GM21529 (cell line): ENCODE results near the gene MISP3.

Experiments used
- ATAC-seq: cut with Tn5 transposase; IDR thresholded peaks from one replicate; pipeline ENCODE4 v1.9.1; 2021; ENCODE audit not compliant: unreplicated experiment

The MISP3 gene

DNA sequence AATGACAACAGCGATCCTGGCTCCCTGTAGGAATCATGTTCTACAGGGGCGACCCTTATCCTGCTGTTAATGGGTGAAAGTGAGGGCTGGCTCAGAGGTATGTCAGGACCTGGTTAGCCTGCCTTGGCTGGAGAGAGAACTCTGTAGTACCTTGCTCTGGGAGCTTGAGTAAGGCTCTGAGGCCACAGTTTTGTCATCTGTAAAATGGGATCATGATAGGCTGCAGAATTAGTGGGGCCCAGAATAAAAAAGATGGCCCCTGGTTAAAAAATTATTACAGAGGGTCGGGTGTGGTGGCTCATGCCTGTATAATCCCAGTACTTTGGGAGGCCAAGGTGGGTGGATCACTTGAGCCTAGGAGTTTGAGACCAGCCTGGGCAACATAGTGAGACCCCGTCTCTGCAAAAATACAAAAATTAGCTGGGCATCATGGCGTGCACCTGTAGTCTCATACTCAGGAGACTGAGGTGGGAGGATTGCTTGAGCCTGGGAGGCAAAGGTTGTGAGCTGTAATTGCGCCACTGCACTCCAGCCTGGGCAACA is 28.5 kb downstream of the MISP3 start:
- no peak for ATAC-seq

DNA sequence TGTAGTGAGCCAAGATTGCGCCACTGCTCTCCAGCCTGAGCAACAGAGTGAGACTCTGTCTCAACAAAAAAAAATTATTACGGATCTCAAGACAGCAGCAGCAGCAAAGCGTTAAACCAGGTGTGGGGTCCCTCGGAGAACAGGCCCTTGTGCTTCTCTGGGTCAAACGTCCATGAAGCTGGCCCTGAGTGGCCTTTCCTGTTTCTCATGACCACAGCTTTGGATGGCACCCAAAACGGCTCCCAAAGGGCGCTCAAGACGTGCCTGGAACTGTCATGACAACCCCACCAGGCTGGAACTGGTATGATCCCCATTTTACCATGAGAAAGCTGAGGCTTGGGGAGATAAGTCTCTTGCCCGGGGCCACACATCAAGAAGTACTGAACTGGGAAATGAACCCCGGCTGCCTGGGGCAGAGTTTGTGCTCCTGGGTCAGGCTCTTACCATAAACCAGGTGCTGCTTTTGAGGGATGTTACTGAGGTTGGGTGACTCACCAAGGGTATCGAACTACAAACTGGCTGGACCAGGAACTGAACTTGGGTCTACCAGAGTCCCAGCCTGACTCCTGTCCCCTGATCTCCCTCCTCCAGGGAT is 29.6 kb downstream of the MISP3 start:
- ATAC-seq, result no peak

DNA sequence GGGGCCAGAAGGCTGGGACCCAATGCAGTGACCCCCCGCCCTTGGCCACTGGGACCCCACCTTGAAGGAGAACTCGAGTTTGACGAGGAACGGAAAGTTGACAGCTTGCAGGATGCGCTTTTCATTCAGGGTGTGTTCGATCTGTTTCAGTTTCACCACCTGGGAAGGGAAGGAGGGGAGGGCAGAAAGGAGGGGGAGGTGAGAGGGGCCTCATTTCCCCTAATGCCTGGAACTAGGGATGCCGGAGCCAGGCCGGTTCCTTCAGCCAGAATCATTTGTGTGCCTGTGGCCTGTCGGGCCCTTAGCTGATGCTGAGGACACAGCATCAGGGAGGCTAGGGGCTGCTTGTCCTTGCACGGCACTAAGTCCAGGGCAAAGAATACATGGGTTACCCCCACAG is 30.2 kb downstream of the MISP3 start:
- no peak for ATAC-seq

DNA sequence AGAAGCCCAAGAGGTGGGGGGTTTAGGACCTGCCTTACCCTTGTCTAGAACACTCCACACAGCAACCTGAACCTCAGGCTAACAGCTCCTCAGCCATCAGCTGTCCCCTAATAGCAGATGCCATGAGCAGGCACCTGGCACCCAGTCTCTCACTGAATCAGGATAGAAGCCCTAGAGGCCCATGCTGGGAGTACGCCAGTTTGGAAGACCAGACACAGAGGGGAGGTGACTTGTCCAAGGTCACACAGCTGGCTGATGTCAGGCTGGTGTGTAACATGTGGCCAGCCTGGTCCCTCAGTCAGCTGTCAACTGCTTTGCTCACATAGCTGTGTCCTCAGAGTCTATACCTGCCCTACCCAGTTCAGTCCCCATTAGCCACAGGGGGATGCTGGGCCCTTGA is 30.7 kb downstream of the MISP3 start:
- no peak for ATAC-seq

DNA sequence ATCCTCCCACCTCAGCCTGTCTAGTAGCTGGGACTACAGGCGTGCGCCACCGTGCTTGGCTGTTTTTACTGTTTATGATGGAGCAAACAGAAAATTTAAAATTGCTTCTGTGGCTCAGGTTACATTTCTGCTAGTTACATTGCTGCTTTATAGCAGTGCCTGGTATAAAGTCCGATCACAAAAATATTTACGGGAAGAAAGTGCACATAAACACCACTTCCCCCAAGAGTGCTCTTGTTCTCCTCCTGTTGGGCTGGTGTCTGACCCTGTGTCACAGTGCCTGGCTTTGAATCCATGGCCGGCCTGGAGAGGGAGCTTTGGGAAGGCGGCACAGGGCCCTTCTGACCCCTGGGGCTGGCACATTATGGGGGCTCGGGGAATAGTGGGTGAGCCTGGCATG is 33.1 kb downstream of the MISP3 start:
- no peak for ATAC-seq

DNA sequence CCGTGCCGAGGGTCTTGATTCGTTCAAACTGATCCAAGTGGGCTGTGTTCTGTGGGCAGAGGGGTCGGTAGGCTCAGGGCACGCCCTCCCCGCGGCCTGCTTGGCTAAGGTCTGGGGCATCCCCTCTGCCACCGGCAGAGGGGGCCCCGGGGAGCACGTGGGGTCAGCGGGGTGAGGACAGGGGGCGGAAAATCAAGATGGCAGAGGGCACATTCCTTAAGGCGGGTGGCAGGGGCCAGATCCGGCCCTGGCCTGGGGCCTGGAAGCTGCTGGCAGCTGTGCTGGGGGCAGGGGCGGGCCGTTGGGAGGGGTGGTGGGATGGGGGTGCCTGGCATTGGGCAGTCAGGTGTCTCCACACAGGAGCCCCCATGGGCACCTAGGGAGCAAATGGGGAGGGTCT is 34.3 kb downstream of the MISP3 start:
- ATAC-seq, result no peak

DNA sequence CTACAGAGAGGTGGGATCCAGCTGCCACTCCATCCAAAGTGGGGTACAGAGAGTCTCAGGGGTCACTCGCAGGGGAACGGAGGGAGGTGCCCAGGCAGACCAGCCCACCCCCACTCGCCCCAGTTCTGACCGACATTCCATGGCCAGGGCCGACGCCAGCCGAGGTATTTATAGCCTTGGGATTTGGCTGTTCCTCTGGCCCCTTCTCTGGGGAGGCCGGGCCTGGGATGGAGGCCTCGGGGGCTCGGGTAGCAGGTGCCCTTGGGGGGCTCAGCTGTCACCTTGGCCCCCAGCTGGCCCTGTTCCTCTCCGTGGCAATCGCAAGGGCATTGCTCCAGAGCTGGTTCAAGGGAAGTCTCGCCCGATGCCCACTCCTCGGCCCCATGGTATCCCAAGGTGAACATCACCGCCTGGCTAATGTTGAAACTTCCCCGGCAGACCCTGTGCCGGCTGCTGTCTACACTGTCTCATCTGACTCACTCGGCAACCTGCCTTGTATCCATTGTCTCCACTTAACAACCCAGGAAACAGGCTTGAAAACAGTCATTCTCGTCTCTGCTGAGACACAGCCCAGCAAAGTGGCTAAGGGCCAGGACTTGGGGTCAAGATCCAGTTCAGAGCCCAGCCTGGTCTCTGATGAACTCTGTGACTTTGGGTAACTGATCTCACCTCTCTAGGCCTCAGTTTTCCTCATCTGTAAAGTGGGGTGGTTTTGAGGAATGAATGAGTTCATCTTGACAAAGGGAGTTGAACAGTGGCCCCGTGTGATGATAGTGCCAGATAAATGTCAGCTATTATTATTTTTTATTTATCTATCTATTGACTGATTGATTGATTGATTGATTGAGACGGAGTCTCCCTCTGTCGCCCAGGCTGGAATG is 35.2 kb downstream of the MISP3 start:
- no peak for ATAC-seq

DNA sequence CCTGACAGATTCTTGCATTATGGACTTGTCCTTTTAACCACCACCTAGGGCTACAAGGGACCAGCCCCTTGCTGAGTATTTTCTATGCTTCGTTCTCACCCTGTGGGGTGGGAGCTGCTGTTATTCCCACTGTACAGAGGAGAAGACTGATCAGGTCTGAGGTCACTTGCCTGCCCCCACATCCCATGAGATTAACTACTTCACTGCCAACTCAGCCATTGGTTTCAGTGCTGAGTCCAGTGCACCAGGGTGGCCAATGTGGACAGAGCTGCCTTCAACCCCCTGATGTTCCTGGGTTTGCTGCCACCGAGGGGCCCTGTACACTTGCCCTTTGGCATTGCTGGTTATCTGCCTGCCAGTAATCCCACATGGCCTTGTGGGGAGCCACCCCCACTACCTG is 38.1 kb downstream of the MISP3 start:
- ATAC-seq, result no peak

DNA sequence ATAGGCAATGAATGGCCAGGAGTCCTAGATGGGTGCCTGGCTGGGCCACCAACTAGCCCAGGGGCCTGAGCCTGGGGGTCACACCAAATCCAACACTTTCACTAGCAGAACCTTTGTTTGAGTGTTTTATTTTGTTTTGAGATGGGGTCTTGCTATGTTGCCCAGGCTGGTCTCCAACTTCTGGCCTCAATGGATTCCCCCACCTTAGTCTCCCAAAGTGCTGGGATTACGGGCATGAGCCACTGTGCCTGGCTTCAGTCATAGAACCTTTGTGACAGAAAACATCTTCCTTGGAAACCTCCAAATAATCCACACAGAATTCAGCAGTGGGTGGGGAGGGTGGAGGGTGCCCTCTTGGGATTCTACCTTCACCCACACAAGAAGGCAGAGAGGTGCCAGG is 38.9 kb downstream of the MISP3 start:
- no peak for ATAC-seq

DNA sequence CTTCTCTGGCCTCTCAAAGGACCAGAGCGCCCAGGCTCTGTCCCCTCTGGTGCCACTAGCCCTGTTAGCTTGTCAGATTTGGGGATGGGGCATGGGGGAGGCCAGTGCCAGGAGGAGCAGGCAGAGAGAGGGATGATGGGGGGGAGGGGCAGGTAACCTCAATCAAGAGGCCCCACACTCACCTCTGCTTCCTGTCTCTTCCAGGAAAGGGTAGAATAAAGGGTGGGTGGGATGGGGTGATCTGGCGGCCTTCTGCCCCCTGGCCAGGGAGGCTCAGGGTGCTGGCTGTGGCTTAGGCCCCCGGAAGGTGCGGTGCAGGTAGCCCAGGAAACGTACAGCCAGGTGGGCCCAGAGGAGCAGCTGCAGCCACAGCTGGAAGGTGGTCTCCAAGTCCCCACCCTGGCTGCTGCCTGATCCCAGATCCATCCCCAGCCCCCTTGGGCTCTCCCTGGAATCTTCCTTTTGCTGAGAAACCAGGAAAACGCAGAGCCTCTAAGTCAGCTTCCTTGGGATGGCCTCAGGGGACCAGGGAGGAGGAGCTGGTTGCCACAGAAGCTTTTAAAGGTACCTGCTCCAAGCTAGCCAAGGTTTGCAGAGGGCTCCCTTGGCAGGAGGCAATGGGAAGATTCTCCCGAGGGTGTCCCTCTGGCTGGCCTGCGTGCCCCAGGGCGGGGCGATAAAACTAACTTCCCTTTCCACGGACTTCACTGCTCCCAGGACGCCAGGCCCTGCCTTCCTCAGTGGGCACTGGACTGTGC is 39.6 kb downstream of the MISP3 start:
- ATAC-seq, result no peak

DNA sequence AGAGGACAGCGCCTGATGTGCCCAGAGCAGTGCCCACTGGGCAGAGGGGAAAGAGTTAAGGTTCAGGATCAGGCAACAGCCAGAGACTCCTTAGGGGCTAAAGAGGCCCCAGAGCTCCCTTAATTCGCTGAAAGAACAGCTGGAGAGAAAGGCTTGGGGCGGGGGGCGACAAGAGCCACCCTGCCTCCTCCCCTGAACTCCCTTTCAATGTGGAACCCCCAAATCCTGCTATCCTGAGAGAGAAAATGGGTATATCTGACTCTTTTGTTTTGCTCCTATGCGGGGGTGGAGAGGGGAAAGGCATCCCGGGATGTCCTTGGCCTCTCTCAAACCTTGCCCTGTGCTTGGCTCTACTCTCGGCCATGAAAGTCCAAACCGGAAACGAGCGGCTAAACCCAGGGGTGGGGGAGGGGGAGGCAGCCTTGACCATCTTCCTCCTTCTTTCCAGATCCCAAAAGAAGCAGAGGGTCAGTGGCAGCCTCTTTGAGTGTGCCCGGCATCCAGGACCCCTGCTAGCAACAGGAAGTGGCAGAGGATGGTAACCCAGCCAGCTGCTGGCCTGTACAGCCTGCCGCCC is 40.3 kb downstream of the MISP3 start:
- no peak for ATAC-seq

DNA sequence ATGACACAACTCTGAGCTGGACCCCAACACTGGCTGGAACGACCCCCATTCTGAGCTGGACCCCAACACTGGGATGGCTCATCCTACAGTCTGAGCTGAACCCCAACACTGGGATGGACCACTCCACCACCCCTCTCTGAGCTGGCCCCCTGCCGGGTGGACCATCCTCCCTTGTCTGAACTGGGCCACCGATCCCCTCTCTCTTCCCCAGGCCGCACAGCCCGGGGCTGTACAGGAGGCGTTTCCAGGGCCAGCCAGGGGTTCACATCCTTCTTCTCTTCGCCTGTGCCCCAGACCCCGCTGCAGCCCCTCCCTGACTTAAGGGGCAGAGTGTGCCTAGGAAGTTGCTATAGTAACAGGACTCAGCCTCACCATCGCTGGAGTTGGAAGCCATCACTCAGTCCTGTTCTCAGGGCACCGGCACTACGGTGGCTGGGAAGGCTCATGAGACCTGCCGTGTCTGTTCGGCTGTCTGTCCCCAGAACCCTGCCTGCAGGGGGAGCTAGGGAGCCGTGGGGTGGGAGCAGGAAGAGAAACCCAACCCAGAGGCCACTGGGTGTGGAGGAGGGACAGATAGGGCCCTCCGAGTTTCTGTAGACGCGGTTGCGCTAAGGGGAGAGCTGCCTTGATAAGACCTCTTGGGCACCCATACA is 41.3 kb downstream of the MISP3 start:
- ATAC-seq, result no peak

DNA sequence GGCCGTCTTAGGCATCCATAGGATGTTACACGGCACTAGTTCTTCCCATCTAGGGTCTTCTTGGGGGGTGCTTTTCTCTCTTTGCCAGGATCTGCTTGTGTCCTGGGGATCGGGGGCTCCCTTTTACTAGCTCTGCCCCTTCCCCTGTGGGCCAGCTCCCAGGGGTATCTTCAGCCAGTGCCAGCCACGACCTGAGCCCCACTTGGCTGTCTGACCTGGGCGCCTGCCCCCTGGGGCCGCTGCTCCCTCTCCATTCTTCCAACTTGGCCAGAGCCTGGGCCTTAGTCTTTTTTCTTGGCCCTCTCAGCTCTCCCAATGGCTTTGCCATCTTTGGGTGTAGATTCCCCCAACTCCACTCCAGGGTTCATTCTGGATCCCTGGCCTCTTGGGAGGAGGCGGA is 41.9 kb downstream of the MISP3 start:
- no peak for ATAC-seq

DNA sequence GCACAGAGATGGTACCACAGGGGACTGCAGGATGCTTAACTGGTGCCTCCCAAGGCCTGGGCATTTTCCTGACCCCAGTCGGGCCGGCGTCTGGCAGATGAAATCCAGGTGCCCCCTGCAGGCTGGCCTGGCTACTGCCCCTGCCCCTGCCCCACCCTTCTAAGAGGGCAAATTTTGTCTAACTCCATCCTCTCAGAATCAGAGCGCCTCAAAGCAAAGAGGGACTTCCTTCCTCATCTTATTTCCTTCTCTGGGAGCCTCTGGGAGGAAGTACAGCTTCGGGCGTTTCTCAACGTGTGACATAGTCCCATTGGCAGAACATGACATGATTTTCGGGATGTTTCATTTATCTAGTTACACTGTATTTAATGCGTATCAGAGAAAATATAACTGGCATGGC is 42.3 kb downstream of the MISP3 start:
- no peak for ATAC-seq

DNA sequence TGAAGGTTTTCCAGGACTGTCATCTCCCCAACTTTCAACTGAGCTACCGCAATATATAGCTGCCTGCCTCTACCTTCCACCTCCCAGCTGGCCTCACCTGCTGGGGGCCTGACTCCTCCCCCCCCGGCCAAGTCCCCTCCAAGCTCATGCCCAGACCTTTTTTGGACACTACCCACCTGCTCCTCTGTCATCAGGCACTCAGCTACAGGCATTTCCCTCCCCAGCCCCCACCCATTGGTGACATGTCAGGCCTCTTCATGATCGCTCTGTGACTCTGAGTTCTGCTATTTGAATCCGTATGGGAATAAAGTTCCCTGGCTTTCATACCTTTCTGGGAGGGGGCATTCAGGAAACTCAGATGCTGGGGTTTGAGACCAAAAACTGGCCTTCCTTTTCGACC is 43.2 kb downstream of the MISP3 start:
- no peak for ATAC-seq

DNA sequence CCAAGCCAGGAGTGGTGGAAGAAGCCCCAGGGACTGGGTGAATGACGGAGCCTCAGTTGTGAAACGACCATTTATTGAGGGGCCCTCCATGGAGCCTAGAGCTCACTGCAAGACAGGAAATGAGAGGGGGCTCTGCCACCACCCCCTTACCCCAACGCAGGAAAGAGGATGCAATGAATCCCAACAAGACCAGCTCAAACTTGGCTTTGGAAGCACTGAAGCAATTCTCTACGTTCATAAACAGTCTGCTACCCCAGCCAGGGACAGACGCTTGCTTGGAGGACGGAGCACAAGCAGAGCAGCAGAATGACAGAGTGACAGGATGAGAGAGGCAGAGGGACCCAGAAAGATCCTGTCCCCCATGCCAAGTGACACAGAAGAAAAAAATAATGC is 43.9 kb downstream of the MISP3 start:
- ATAC-seq, result no peak

DNA sequence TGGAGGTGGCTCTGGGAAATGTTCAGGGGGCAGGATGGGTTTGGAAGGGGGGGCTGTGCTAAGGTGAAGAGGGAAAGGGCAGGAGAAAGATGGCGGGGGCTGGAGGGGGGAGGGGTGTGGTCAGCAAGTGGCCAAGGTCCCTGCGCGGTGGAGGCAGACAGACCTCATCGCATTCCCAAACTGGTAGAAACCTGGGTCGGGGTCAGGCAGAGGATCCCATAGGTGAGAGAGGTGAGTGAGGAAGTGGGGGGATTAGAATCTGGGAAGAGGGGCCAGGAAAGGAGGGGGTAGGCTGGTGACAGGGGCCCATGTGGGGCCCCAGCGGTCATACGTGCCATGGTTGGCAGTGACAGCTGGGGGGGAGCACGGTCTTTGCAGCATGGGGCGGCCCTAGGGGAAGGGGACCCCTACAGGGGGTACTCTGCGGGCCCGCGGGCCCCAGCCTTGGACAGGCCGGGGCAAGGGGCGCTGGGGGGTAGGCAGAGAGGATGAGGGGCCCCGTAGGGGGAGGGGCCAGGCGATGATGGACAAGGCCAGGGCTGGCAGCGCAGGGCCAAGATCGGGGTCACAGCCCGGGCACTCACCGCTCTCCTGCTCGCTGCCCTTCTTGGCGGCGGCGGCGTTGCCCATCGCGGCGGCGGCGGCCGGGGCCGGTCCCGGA is 44.5 kb downstream of the MISP3 start:
- ATAC-seq, result peak; percentile 1

DNA sequence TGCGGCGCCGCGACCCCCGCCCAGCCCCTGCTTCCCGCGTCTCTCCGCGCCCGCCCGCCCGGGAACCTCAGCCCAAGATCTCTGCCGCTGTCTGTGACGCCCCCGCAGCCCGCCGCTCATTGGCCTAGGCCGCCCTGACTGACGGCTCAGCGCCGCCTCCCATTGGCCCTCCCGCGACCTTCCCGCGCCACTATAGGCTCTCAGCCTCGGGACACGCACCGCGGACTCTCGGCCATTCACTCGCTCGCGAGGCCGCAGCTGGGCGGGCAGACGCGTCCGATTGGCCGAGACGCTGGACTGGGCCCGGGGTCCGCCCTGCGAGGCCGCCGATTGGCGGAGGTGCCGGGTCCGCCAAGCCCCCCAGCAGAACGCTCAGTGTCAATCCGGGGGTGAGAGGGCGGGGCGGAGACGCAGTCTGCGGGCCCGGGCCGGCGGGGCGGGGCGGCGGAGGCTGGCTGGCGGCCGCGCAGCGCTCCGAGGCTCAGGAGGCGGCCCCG is 45.1 kb downstream of the MISP3 start, which contains the start of gene PRKACA:
Gene PRKACA, minus strand, starts transcription at position 95 of the 497 bp plus-strand sequence. CDS start 215 bp downstream, outside the sequence.
- ATAC-seq, result peak; percentile 86

DNA sequence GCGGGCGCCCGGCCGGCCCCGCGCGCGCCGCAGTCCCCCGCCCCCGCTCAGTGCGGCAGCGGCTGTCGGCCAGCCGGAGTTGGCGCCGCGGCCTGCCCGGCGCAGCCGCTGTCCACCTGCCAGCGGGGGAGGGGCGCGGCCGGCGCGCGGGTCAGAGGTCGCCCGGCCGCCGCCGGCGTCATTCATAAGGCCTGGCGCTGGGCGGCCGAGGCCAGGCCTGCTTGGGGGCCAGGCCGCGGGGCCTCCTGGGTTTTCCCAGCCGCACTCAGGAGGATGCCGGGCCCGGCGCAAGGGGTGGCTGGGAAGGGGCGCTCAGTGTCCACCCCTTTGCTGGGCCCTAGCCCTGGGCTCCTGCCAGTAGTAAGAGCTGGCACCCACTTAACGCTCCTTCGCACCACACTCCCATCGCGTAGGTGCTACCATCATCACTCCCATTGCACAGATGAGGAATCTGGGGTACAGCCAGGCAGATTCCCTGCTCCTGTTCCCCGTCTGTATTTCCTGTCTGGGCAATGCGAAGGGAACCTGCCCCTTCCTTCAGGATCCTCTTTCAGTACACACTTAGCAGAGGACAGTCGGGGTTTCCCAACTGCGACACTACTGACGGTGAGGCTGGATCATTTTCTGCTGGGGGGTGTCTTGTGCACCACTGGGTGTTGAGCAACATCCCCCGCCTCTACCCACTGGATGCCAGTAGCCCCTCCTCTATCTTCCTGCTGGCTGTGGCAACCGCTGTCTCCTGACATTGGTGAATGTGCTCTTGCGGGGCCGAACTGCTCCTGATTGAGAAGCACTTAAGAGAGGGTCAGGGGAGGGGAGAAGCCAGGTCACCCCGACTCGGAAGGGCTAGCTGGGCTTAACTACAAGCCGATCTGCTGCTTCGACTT is 45.8 kb downstream of the MISP3 start:
- peak; percentile 1 for ATAC-seq
